ENCODE results near the gene RHCE.
"Not testable (repeated sequence)": the region's sequence is repeated elsewhere in the genome, so short reads cannot be mapped to it uniquely, and the experiment has no call there.

Gene RHCE

GRCh38 chr1:25431955-25432719, 11.5 kb upstream of the RHCE start:
- no peak for DNase-seq

GRCh38 chr1:25430967-25431881, 10.6 kb upstream of the RHCE start:
- no peak for DNase-seq

- DNase-seq: peak; percentile 89
These were observed 9.7 kb upstream of the RHCE start, which contains the start of gene MACO1 for GRCh38 chr1:25430073-25430966. MACO1 (plus strand) TSS chr1:25430897; CDS start chr1:25431099, 202 bp downstream.

GRCh38 chr1:25428475-25429166, 8.0 kb upstream of the RHCE start:
- DNase-seq: no peak

GRCh38 chr1:25427696-25428095, 7.1 kb upstream of the RHCE start:
- no peak for DNase-seq

GRCh38 chr1:25425098-25426085, 4.8 kb upstream of the RHCE start:
- no peak for DNase-seq

- not testable (repeated sequence) for DNase-seq
These were observed 2.6 kb upstream of the RHCE start for GRCh38 chr1:25423206-25423605.

- not testable (repeated sequence) for DNase-seq
These were observed 1.3 kb downstream of the RHCE start for GRCh38 chr1:25419339-25419738.

- not testable (repeated sequence) for DNase-seq
These were observed 3.3 kb downstream of the RHCE start for GRCh38 chr1:25417280-25417679.

- not testable (repeated sequence) for DNase-seq
These were observed 6.0 kb downstream of the RHCE start for GRCh38 chr1:25414578-25414977.

GRCh38 chr1:25414157-25414556, 6.5 kb downstream of the RHCE start:
- not testable (repeated sequence) for DNase-seq

GRCh38 chr1:25412872-25413623, 7.6 kb downstream of the RHCE start:
- not testable (repeated sequence) for DNase-seq

- not testable (repeated sequence) for DNase-seq
These were observed 10.8 kb downstream of the RHCE start for GRCh38 chr1:25409641-25410427.

- DNase-seq: not testable (repeated sequence)
These were observed 14.8 kb downstream of the RHCE start for GRCh38 chr1:25405731-25406305.

GRCh38 chr1:25402947-25403803, 17.4 kb downstream of the RHCE start:
- DNase-seq: not testable (repeated sequence)

GRCh38 chr1:25398079-25398478, 22.5 kb downstream of the RHCE start:
- not testable (repeated sequence) for DNase-seq

GRCh38 chr1:25397549-25397948, 23.1 kb downstream of the RHCE start:
- not testable (repeated sequence) for DNase-seq

GRCh38 chr1:25392841-25393240, 27.8 kb downstream of the RHCE start:
- no peak for DNase-seq
